Chondrocyte (in vitro differentiated cells): ENCODE data around the gene NUDT22. TPM values are rescaled to one million over a fixed set of nuclear protein-coding genes. Genes with fewer than 3 reads are reported as not detected.
A peak's percentile ranks its signal among the peaks of the same experiment; 100 is the strongest.
"Not testable (repeated sequence)": the region's sequence is repeated elsewhere in the genome, so short reads cannot be mapped to it uniquely, and the experiment has no call there.

Experiments
- DNase-seq: peaks from one replicate; pipeline ENCODE4 v3.0.0; 2021; ENCODE audit warnings: mixed read lengths, low spot score
- H3K27ac Mint-ChIP-seq: one replicate; pipeline ENCODE4 v1.8.0; 2021; ENCODE audit warnings: mild to moderate bottlenecking, moderate library complexity, mixed read lengths; ENCODE audit not compliant: unreplicated experiment
- H3K27me3 Mint-ChIP-seq: 2 replicates; pipeline ENCODE4 v1.8.0; 2021; ENCODE audit warnings: low read depth, mixed read lengths
- H3K36me3 Mint-ChIP-seq: 2 replicates; pipeline ENCODE4 v1.8.0; 2021; ENCODE audit warnings: low read depth, mixed read lengths
- H3K4me1 Mint-ChIP-seq: 2 replicates; pipeline ENCODE4 v1.8.0; 2021; ENCODE audit warnings: low read depth, mild to moderate bottlenecking, mixed read lengths
- H3K4me3 Mint-ChIP-seq: one replicate; pipeline ENCODE4 v1.8.0; 2021; ENCODE audit warnings: mild to moderate bottlenecking, moderate library complexity, mixed read lengths; ENCODE audit not compliant: unreplicated experiment
- H3K9me3 Mint-ChIP-seq: 2 replicates; pipeline ENCODE4 v1.8.0; 2021; ENCODE audit warnings: low read depth, mixed read lengths
- total RNA-seq: library from RNA; stranded (reverse); gene quantifications from 3 replicates; pipeline ENCODE4 v1.2.1, GENCODE V29; 2021
- TF ChIP-seq, protein P1 (sequence below): fragments of 200-600 bp; sonication (generic); IDR thresholded peaks from 2 replicates; pipeline ENCODE4 v1.5.0; 2021; ENCODE audit warnings: antibody characterized with exemption, mild to moderate bottlenecking, moderate library complexity

Gene NUDT22
- total RNA-seq, 1 donor from 2014 or later: 42.1 TPM

DNA sequence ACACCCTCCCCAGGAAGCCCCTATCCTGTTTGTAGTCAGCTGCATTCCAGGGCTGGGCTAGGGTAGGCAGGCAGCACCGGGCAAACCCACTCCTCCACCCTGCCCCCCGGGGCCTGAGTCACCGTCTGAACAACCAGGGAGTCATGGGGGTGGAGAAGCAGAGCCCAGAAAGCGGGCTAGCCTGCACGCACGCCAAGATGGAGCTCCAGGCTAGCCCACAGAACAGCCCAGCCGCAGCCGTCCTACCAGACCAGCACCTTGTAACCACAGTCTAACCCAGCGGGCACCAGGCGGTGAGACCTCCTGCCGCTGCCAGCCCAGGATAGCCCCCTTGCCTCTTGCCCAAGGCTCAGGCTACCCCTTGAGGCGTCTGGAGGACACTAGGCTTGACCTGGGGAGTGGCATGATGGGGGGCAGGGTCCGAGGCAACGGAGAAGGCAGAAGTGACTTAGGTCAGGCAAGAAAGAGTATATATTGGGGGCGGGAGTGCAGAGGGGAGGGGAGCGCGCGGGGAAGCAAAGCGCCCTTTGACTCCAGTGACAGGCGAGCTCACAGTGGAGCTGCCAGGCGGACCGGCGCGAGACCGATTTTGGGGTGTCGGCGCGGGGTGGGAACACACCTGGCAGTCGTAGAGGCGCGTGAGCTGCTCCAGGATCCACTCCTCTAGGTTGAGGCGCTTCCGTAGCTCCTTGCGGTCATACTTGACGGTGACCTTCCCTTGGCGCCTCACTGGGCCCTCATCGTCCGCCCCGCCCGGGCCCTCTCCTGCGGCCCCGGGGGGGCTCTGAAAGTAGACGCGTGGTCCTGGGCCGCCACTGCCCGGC lies 19.9 kb downstream of the NUDT22 start:
- H3K9me3 Mint-ChIP-seq: no peaks in the 10 kb centered on the region
- no peaks in the 10 kb centered on the region for H3K27me3 Mint-ChIP-seq
- DNase-seq: no peak
- peak overlapping the region; percentile 89 for H3K4me3 Mint-ChIP-seq
- peaks cover 37% of the 10 kb centered on the region for H3K4me1 Mint-ChIP-seq
- H3K27ac Mint-ChIP-seq: peak overlapping the region; percentile 97
- peaks cover 4% of the 10 kb centered on the region for H3K36me3 Mint-ChIP-seq
- TF ChIP-seq, protein P1, sequence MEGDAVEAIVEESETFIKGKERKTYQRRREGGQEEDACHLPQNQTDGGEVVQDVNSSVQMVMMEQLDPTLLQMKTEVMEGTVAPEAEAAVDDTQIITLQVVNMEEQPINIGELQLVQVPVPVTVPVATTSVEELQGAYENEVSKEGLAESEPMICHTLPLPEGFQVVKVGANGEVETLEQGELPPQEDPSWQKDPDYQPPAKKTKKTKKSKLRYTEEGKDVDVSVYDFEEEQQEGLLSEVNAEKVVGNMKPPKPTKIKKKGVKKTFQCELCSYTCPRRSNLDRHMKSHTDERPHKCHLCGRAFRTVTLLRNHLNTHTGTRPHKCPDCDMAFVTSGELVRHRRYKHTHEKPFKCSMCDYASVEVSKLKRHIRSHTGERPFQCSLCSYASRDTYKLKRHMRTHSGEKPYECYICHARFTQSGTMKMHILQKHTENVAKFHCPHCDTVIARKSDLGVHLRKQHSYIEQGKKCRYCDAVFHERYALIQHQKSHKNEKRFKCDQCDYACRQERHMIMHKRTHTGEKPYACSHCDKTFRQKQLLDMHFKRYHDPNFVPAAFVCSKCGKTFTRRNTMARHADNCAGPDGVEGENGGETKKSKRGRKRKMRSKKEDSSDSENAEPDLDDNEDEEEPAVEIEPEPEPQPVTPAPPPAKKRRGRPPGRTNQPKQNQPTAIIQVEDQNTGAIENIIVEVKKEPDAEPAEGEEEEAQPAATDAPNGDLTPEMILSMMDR: peak; percentile 9

DNA sequence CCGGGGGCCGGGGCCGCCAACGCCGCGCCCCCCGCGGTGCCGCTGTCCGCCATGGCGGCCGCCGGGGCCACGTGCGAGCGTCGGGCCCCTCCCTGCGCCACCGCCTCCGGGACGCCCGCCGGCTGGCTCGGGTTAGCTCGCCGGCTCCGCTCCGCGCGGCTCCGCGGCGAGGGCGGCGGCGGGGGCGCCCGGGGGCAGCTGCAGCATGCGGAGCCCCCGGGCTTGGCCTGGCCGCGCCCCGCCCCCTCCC lies 20.5 kb downstream of the NUDT22 start:
- H3K4me3 Mint-ChIP-seq: peak overlapping the region; percentile 84
- H3K4me1 Mint-ChIP-seq: peaks cover 37% of the 10 kb centered on the region

DNA sequence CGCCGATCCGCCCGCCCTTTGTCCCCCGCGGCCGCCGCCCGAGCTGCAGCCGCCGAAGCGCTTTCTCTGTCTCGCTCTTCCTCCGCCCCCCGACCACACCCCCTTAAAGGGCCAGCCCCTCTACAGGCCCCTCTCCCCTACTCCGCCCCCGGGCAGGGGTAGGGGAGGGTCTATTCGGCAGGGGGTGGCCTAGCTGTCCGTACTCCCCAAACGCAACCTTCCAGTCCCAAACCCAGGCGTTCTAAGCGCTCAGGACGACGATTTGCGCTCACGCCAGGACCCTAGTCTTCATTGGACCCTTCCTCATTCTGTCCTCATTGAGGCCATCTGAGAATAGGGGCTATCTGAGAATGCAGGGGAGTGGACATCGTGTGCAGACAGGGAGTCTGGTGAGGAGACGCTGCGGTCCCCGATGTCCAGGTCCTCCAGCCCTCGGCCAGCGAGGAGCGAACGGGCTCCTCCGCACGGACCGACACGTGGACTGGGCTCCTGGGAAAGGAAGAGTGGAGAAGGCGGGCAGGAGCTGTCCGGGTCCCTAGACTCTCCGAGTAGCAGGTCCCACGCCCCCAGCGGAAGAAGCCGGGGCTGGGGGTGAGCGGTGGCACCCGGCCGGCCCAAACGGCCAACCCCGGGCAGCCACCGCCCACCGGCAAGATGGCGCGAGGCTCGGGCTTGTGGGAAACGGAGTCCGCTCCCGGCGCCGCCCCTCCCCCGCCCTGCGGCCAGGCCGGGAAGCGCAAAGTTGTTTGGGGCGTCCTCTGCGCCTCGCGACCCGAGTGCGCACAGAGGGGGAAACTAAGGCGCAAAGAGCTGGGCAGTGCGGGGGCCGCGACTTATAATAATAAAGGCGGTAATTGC lies 21.0 kb downstream of the NUDT22 start, which contains the start of gene PPP1R14B:
PPP1R14B (minus strand) TSS at position 73 of the 858 bp plus-strand sequence. CDS start 270 bp downstream, outside the sequence.
- Mint-ChIP-seq H3K36me3 (peaks cover 4% of the 10 kb centered on the region), H3K27ac (peak within 1 kb of the TSS; percentile 97), H3K4me1 (peaks cover 38% of the 10 kb centered on the region), H3K9me3 (no peaks in the 10 kb centered on the region), H3K27me3 (no peaks in the 10 kb centered on the region), H3K4me3 (peak within 1 kb of the TSS; percentile 89)
- DNase-seq: no peak
- TF ChIP-seq, protein P1: peak; percentile 36

More for the DNA sequence above, 20.5 kb downstream of the NUDT22 start:
- not testable (repeated sequence) for H3K9me3 Mint-ChIP-seq, H3K27ac Mint-ChIP-seq, H3K36me3 Mint-ChIP-seq, H3K27me3 Mint-ChIP-seq, DNase-seq

DNA sequence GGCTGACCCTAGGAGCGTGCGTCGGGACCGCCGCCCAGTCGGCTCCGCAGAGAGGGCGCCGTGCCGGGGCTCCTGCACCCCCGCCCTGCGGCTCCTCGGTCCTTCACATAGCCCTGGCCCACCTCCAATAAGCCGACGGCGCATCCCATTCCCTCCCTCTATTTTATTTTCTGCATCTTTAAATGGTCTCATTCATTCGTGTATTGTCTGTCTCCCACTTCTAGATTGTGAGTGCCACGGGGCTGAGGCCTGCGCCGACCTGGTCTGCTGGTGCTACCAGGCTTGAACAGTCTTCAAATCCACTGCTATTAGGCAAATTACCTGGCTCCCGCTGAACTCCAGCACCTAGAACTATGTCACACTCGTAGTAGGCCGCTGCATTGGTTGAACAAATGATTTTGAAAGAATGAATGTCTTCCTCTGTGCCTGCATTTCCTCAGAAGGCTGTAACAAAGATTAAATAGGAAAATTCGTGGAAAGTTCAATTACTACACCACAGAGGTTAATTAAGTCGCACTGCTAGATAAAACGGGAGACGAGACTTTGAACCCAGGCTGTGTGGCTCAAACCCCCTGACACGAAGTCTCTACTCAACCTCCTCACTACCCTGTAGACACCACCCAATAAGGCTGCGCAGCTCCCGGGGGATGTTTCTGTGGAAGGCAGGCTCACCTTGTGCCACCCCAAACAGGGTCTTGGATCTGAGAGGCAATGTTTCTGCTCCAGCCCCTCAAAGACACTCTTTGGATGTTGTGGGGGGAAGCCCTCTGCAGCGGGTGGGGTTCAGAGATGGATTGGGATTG lies 21.9 kb downstream of the NUDT22 start:
- H3K9me3 Mint-ChIP-seq: no peaks in the 10 kb centered on the region
- TF ChIP-seq, protein P1: no peak
- peaks cover 4% of the 10 kb centered on the region for H3K36me3 Mint-ChIP-seq
- peaks cover 35% of the 10 kb centered on the region for H3K4me1 Mint-ChIP-seq
- H3K27ac Mint-ChIP-seq: peak overlapping the region; percentile 51
- no peaks in the 10 kb centered on the region for H3K27me3 Mint-ChIP-seq
- peak overlapping the region; percentile 84 for H3K4me3 Mint-ChIP-seq
- DNase-seq: no peak

DNA sequence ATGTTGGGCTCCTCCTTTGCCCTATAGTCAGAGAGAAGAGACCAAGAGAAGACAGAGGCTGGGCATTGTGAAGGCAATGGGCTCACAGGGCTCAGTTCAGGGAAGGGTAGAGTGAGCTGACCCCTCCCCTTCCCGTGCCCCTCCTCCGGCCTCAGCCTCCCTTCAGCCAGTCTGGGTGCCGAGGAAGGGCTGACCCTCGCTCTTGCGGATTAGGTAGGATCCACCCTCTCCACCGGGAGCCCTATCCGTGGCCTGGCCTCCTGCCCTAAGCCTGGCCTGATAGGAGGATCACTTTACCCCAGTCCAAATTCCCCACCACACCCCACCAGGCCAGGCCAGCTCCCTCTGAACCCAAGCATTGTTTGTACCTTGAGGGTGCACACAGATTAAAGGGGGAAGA lies 22.5 kb downstream of the NUDT22 start:
- peaks cover 35% of the 10 kb centered on the region for H3K4me1 Mint-ChIP-seq
- no peak for DNase-seq
- no peak overlapping the region for H3K4me3 Mint-ChIP-seq
- no peaks in the 10 kb centered on the region for H3K27me3 Mint-ChIP-seq
- TF ChIP-seq, protein P1: no peak
- H3K9me3 Mint-ChIP-seq: no peaks in the 10 kb centered on the region
- H3K27ac Mint-ChIP-seq: no peak overlapping the region
- H3K36me3 Mint-ChIP-seq: peaks cover 3% of the 10 kb centered on the region
